CD4-positive, alpha-beta T cell treated with Interleukin-12 subunit alpha and Interleukin-12 subunit beta, for 1 hour (primary cell): Measurements from ENCODE around the gene NELL1.
A peak's percentile ranks its signal among the peaks of the same experiment; 100 is the strongest.

Experiments
- DNase-seq: peaks from one replicate; pipeline ENCODE4 v3.0.0-alpha.2; 2020

The NELL1 gene

GRCh38 chr11:21456186-21456585 is 786.8 kb downstream of the NELL1 start:
- no peak for DNase-seq

GRCh38 chr11:21460082-21460481 is 790.7 kb downstream of the NELL1 start:
- DNase-seq, result no peak

- DNase-seq, result no peak
Observed at GRCh38 chr11:21461701-21462100, 792.3 kb downstream of the NELL1 start.

GRCh38 chr11:21464601-21465193 is 795.3 kb downstream of the NELL1 start:
- no peak for DNase-seq

- no peak for DNase-seq
Observed at GRCh38 chr11:21465203-21465602, 795.8 kb downstream of the NELL1 start.

GRCh38 chr11:21465920-21466319 is 796.5 kb downstream of the NELL1 start:
- DNase-seq, result no peak

GRCh38 chr11:21470521-21470920 is 801.1 kb downstream of the NELL1 start:
- DNase-seq, result no peak

GRCh38 chr11:21472261-21472660 is 802.9 kb downstream of the NELL1 start:
- no peak for DNase-seq

- DNase-seq, result no peak
Observed at GRCh38 chr11:21474529-21474928, 805.1 kb downstream of the NELL1 start.

GRCh38 chr11:21475276-21475675 is 805.9 kb downstream of the NELL1 start:
- no peak for DNase-seq

GRCh38 chr11:21476588-21476987 is 807.2 kb downstream of the NELL1 start:
- no peak for DNase-seq

- no peak for DNase-seq
Observed at GRCh38 chr11:21480240-21480639, 810.9 kb downstream of the NELL1 start.

- DNase-seq, result no peak
Observed at GRCh38 chr11:21481255-21481654, 811.9 kb downstream of the NELL1 start.

GRCh38 chr11:21484039-21484438 is 814.7 kb downstream of the NELL1 start:
- no peak for DNase-seq

GRCh38 chr11:21485006-21485405 is 815.6 kb downstream of the NELL1 start:
- no peak for DNase-seq

- DNase-seq, result no peak
Observed at GRCh38 chr11:21485426-21485825, 816.0 kb downstream of the NELL1 start.

GRCh38 chr11:21489416-21490115 is 820.2 kb downstream of the NELL1 start:
- DNase-seq, result no peak

- DNase-seq, result no peak
Observed at GRCh38 chr11:21492931-21493330, 823.5 kb downstream of the NELL1 start.

GRCh38 chr11:21494946-21495345 is 825.6 kb downstream of the NELL1 start:
- no peak for DNase-seq

GRCh38 chr11:21495879-21496278 is 826.5 kb downstream of the NELL1 start:
- DNase-seq, result no peak

GRCh38 chr11:21501245-21501644 is 831.9 kb downstream of the NELL1 start:
- DNase-seq, result no peak

- no peak for DNase-seq
Observed at GRCh38 chr11:21505070-21505469, 835.7 kb downstream of the NELL1 start.

GRCh38 chr11:21511835-21512440 is 842.6 kb downstream of the NELL1 start:
- peak; percentile 4 for DNase-seq

- no peak for DNase-seq
Observed at GRCh38 chr11:21514316-21514715, 844.9 kb downstream of the NELL1 start.

- no peak for DNase-seq
Observed at GRCh38 chr11:21520244-21520643, 850.9 kb downstream of the NELL1 start.
